Measurements from ENCODE around the gene EFCC1.

- TF ChIP-seq POLR2A (IDR thresholded peaks at IDR 0.05; ENCODE audit: borderline replicate concordance, extremely low read depth, insufficient read depth, insufficient read length) (no peak), RAD21 (IDR thresholded peaks at IDR 0.05; ENCODE audit: low read depth) (no peak)
- TF ChIP-seq, protein P1, sequence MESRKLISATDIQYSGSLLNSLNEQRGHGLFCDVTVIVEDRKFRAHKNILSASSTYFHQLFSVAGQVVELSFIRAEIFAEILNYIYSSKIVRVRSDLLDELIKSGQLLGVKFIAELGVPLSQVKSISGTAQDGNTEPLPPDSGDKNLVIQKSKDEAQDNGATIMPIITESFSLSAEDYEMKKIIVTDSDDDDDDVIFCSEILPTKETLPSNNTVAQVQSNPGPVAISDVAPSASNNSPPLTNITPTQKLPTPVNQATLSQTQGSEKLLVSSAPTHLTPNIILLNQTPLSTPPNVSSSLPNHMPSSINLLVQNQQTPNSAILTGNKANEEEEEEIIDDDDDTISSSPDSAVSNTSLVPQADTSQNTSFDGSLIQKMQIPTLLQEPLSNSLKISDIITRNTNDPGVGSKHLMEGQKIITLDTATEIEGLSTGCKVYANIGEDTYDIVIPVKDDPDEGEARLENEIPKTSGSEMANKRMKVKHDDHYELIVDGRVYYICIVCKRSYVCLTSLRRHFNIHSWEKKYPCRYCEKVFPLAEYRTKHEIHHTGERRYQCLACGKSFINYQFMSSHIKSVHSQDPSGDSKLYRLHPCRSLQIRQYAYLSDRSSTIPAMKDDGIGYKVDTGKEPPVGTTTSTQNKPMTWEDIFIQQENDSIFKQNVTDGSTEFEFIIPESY (IDR thresholded peaks at IDR 0.05; ENCODE audit: extremely low read depth, insufficient replicate concordance, low read length), result no peak
Observed at GRCh38 chr3:129052675-129053074, 51.6 kb downstream of the EFCC1 start.
